ENCODE data around the gene CACNG6.

GRCh38 chr19:53945998-53946397 lies 45.4 kb upstream of the CACNG6 start:
- no peak for TF ChIP-seq CTCF (IDR thresholded peaks at IDR 0.05)
- no peak for TF ChIP-seq POLR2AphosphoS5 (IDR thresholded peaks at IDR 0.05)
- no peak for TF ChIP-seq POLR2A (IDR thresholded peaks at IDR 0.05; ENCODE audit: low read depth)
